ENCODE measurements around the gene GALNT1. TPM values are rescaled to one million over a fixed set of nuclear protein-coding genes. Genes with fewer than 3 reads are reported as not detected.

The GALNT1 gene
- total RNA-seq, 4 donors from 2014 or later, result 46.2 to 96.5 (median 62.6) TPM

GRCh38 chr18:35691625-35692024 lies 110.1 kb downstream of the GALNT1 start:
- Histone ChIP-seq H3K4me3 (no peak overlapping the region), H3K4me1 (peaks cover 7% of the 10 kb centered on the region), H3K9me3 (no peaks in the 10 kb centered on the region), H3K27ac (no peak overlapping the region), H3K27me3 (no peaks in the 10 kb centered on the region), H3K36me3 (peaks cover 14% of the 10 kb centered on the region)
- no peak for DNase-seq (ENCODE audit: low spot score in 2 of 2)
- TF ChIP-seq POLR2AphosphoS5 (IDR thresholded peaks at IDR 0.05) (no peak), POLR2A (IDR thresholded peaks at IDR 0.05) (no peak), EP300 (IDR thresholded peaks at IDR 0.05) (no peak), CTCF (IDR thresholded peaks at IDR 0.05) (no peak)
- 88% methylated on average over 4 of the region's 4 CpGs for WGBS

GRCh38 chr18:35692866-35693265 lies 111.3 kb downstream of the GALNT1 start:
- WGBS, result 78% methylated on average over 3 of the region's 3 CpGs
- peaks cover 14% of the 10 kb centered on the region for H3K36me3 ChIP-seq
- TF ChIP-seq POLR2A (IDR thresholded peaks at IDR 0.05), result no peak
- no peak for TF ChIP-seq POLR2AphosphoS5 (IDR thresholded peaks at IDR 0.05)
- H3K4me3 ChIP-seq, result no peak overlapping the region
- no peaks in the 10 kb centered on the region for H3K27me3 ChIP-seq
- H3K9me3 ChIP-seq, result no peaks in the 10 kb centered on the region
- peaks cover 10% of the 10 kb centered on the region for H3K4me1 ChIP-seq
- no peak overlapping the region for H3K27ac ChIP-seq
- DNase-seq (ENCODE audit: low spot score in 2 of 2), result no peak

GRCh38 chr18:35693829-35694228 lies 112.3 kb downstream of the GALNT1 start:
- H3K4me1 ChIP-seq, result peaks cover 10% of the 10 kb centered on the region
- H3K27me3 ChIP-seq, result no peaks in the 10 kb centered on the region
- peaks cover 14% of the 10 kb centered on the region for H3K36me3 ChIP-seq
- H3K9me3 ChIP-seq, result no peaks in the 10 kb centered on the region
- no peak overlapping the region for H3K4me3 ChIP-seq
- H3K27ac ChIP-seq, result no peak overlapping the region
- TF ChIP-seq POLR2A (IDR thresholded peaks at IDR 0.05), result no peak
- no peak for TF ChIP-seq EP300 (IDR thresholded peaks at IDR 0.05)
- TF ChIP-seq POLR2AphosphoS5 (IDR thresholded peaks at IDR 0.05), result no peak
- no peak for TF ChIP-seq CTCF (IDR thresholded peaks at IDR 0.05)
- 82% methylated on average over 4 of the region's 4 CpGs for whole genome bisulfite sequencing
- no peak for DNase-seq (ENCODE audit: low spot score in 2 of 2)

- 91% methylated on average over 2 of the region's 2 CpGs for whole genome bisulfite sequencing
These were observed 113.3 kb downstream of the GALNT1 start for GRCh38 chr18:35694808-35695207.

GRCh38 chr18:35695384-35695783 lies 113.8 kb downstream of the GALNT1 start:
- no peak for DNase-seq (ENCODE audit: low spot score in 2 of 2)
- H3K4me3 ChIP-seq, result no peak overlapping the region
- H3K9me3 ChIP-seq, result no peaks in the 10 kb centered on the region
- peaks cover 11% of the 10 kb centered on the region for H3K36me3 ChIP-seq
- peak overlapping the region; percentile 78 for H3K27ac ChIP-seq
- no peaks in the 10 kb centered on the region for H3K27me3 ChIP-seq
- WGBS, result 79% methylated on average over 1 of the region's 1 CpG
- H3K4me1 ChIP-seq, result peaks cover 10% of the 10 kb centered on the region
- TF ChIP-seq CTCF (IDR thresholded peaks at IDR 0.05), result no peak
- no peak for TF ChIP-seq POLR2AphosphoS5 (IDR thresholded peaks at IDR 0.05)
- no peak for TF ChIP-seq EP300 (IDR thresholded peaks at IDR 0.05)
- no peak for TF ChIP-seq POLR2A (IDR thresholded peaks at IDR 0.05)

More at GRCh38 chr18:35694808-35695207, 113.3 kb downstream of the GALNT1 start:
- peak overlapping the region; percentile 78 for H3K27ac ChIP-seq
- TF ChIP-seq EP300 (IDR thresholded peaks at IDR 0.05) (no peak), POLR2A (IDR thresholded peaks at IDR 0.05) (no peak), CTCF (IDR thresholded peaks at IDR 0.05) (no peak), POLR2AphosphoS5 (IDR thresholded peaks at IDR 0.05) (no peak)
- H3K4me1 ChIP-seq, result peaks cover 10% of the 10 kb centered on the region
- no peak overlapping the region for H3K4me3 ChIP-seq
- no peaks in the 10 kb centered on the region for H3K27me3 ChIP-seq
- H3K36me3 ChIP-seq, result peaks cover 14% of the 10 kb centered on the region
- DNase-seq (ENCODE audit: low spot score in 2 of 2), result no peak
- H3K9me3 ChIP-seq, result no peaks in the 10 kb centered on the region

- H3K27ac ChIP-seq, result peak overlapping the region; percentile 78
- WGBS, result 33% methylated on average over 8 of the region's 8 CpGs
- H3K4me1 ChIP-seq, result peaks cover 10% of the 10 kb centered on the region
- H3K9me3 ChIP-seq, result no peaks in the 10 kb centered on the region
- no peak overlapping the region for H3K4me3 ChIP-seq
- H3K27me3 ChIP-seq, result no peaks in the 10 kb centered on the region
- DNase-seq (ENCODE audit: low spot score in 2 of 2), result peak in 1 of 2 donors; percentile 78
- peaks cover 10% of the 10 kb centered on the region for H3K36me3 ChIP-seq
- no peak for TF ChIP-seq POLR2A (IDR thresholded peaks at IDR 0.05)
- TF ChIP-seq POLR2AphosphoS5 (IDR thresholded peaks at IDR 0.05), result no peak
- TF ChIP-seq CTCF (IDR thresholded peaks at IDR 0.05), result no peak
- TF ChIP-seq EP300 (IDR thresholded peaks at IDR 0.05), result no peak
These were observed 114.3 kb downstream of the GALNT1 start for GRCh38 chr18:35695803-35696202.
